Dermis blood vessel endothelial cell (primary cell): Measurements from ENCODE around the gene CMIP. TPM values are rescaled to one million over a fixed set of nuclear protein-coding genes. Genes with fewer than 3 reads are reported as not detected.
"Not testable (repeated sequence)": the region's sequence is repeated elsewhere in the genome, so short reads cannot be mapped to it uniquely, and the experiment has no call there.

Source experiments
- DNase-seq: peaks from one replicate; pipeline ENCODE4 v3.0.0; 2010
- total RNA-seq: library from RNA; depleted of rRNA; stranded (reverse); fragments of >200 nt; gene quantifications from 2 replicates; pipeline ENCODE4 v1.2.3, GENCODE V29; 2014

CMIP gene
- total RNA-seq, 1 donor from 2014 or later = 39.0 TPM

GRCh38 chr16:81668243-81669097 lies 223.9 kb downstream of the CMIP start:
- DNase-seq = no peak

GRCh38 chr16:81669473-81670350 lies 225.1 kb downstream of the CMIP start:
- no peak for DNase-seq

- DNase-seq = no peak
Observed at GRCh38 chr16:81671738-81672597, 227.4 kb downstream of the CMIP start.

- DNase-seq = no peak
Observed at GRCh38 chr16:81673432-81673831, 228.8 kb downstream of the CMIP start.

GRCh38 chr16:81675662-81676061 lies 231.1 kb downstream of the CMIP start:
- no peak for DNase-seq

- DNase-seq = no peak
Observed at GRCh38 chr16:81676066-81676882, 231.7 kb downstream of the CMIP start.

- no peak for DNase-seq
Observed at GRCh38 chr16:81676883-81677737, 232.5 kb downstream of the CMIP start.

- peak; percentile 84 for DNase-seq
Observed at GRCh38 chr16:81678326-81679095, 233.9 kb downstream of the CMIP start.

- DNase-seq = no peak
Observed at GRCh38 chr16:81679721-81680430, 235.3 kb downstream of the CMIP start.

GRCh38 chr16:81680444-81681275 lies 236.1 kb downstream of the CMIP start:
- DNase-seq = no peak

GRCh38 chr16:81681311-81681710 lies 236.7 kb downstream of the CMIP start:
- no peak for DNase-seq

- peak; percentile 31 for DNase-seq
Observed at GRCh38 chr16:81684242-81684837, 239.7 kb downstream of the CMIP start.

- DNase-seq = no peak
Observed at GRCh38 chr16:81684901-81685300, 240.3 kb downstream of the CMIP start.

GRCh38 chr16:81686391-81687130 lies 242.0 kb downstream of the CMIP start:
- DNase-seq = peak; percentile 99

GRCh38 chr16:81687131-81687456 lies 242.5 kb downstream of the CMIP start:
- no peak for DNase-seq

GRCh38 chr16:81688182-81688581 lies 243.6 kb downstream of the CMIP start:
- DNase-seq = peak; percentile 64

GRCh38 chr16:81688839-81689238 lies 244.2 kb downstream of the CMIP start:
- not testable (repeated sequence) for DNase-seq
